Endometrial microvascular endothelial cells (primary cell): ENCODE results near the gene MAP3K12. TPM values are rescaled to one million over a fixed set of nuclear protein-coding genes. Genes with fewer than 3 reads are reported as not detected.

Experiments used
- in situ Hi-C: cut with HindIII; loops from 2 replicates; pipeline ENCODE4 v1.10.0; 2017; ENCODE audit warnings: low sequenced_read_pairs, low pct_unique_long_range_greater_than_20kb; ENCODE audit errors: inconsistent ontology term
- total RNA-seq: library from RNA; depleted of rRNA; stranded (reverse); fragments of >200 nt; gene quantifications from one replicate; pipeline ENCODE4 v1.2.3, GENCODE V29; 2015; ENCODE audit errors: inconsistent ontology term

The MAP3K12 gene
- total RNA-seq, 1 donor from 2014 or later: 11.8 TPM

DNA sequence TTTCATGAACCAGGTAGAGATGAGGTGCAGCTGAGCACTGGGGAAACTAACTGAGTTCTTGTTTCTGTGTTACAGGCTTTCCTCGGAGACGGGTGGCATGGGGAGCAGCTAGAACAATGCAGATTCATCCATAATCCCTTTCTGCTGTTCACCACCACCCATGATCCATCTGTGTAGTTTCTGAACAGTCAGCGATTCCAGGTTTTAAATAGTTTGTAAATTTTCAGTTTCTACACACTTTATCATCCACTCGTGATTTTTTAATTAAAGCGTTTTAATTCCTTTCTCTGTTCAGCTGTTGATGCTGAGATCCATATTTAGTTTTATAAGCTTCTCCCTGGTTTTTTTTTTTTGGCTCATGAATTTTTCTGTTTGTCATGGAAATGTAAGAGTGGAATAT is 19.9 kb downstream of the MAP3K12 start:
- in situ Hi-C loops: no loop called here

DNA sequence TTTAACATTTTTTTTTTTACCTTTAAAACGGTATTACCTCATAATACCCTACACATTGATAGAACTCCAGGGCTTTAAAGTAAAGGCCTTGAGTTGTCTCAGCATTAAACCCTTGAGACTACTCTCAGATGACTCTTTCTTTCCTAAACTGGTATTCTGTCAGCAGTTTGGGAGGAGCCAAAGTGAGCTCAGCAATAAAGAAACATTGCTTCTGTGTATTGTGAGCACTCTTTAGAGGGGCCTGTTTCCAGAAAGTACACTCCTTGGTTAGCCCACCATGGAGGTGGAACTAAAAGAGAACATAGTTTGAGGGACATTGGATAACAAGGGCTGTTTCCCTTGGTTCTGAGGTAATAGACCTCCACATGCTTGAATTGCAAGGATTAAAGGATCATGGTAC is 20.4 kb downstream of the MAP3K12 start:
- in situ Hi-C loops: no loop called here

DNA sequence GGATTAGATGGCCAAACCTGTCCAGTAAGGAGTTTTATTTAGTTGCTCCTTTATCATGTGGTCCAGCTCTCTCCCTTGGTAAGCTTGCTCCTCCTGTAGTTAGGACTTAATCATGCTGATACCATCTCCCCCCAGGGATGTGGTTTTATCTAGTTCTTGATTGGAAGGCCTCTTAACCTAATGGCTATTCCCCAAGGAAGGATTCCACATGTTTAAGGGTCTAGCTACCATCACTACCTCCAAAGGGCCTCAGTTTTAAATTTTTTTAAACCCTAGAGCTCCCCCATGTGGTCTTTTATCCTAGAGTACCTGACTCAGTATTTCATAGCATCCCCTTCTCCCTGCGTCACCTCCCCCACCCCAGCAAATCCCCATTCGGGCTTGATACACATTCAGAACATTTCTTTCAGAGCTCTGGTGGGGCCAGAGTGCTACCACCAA is 22.5 kb downstream of the MAP3K12 start:
- in situ Hi-C loops: no loop called here

DNA sequence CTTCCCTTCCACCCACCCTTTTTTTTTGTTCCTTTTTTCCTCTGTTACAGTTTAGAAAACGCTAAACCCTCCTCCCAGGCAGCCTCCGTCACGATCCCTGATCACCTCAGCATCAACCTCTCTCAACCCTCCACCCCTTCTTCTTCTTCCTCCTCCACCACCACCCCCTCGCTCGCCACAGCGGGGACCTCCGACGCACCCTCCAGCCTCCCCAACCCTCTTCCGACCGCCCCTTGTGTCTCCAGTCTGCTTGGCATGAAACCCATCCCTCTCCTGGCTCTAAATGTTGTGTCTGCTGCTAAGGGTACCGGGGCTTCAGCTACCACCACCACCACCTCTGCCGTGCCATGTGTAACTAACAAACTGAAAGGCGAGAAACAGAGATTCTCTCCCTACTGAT is 24.4 kb downstream of the MAP3K12 start:
- in situ Hi-C loops: no loop called here

DNA sequence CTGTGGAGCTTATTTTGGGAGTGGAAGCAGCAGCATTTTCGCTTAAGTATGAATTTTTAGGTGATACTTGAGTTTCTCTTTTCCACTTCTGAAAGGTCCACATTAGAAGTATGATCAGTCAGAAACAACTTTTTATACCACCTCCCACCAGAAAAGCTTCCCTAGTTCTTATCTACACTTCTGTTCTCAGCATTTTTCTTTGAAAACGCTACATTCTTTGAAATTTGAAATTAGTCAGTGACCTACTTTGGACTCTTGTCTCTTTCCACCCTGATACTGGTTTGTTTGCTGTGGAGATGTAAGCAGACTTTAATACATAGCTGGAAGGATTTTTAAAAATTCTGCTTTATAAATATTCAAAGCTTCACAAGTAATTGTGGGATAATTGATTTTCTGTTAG is 25.2 kb downstream of the MAP3K12 start:
- in situ Hi-C loops: no loop called here

DNA sequence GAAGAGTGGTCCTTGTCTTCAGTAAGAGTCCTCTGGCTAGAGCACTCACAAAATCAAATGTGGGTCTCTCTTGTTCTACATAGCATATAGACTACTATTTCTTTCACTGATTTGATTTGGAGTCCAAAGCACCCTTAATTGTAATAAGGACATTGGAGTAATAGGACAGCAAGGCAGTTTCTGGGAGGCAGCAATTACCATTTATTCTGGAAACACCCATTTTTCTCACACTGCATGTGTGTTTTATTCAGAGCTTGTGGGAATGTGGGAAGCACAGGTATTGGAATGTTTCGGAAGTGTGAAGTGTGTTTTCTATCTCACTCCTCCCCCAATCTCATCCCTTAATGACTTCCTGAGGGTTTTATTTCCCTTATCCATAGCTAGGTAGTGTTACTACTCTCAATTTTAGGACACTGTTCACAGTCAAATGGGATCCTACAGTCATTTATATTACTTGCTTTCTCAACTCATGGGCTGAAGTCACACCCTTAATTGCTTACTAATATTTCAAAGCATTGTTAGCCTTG is 27.1 kb downstream of the MAP3K12 start:
- in situ Hi-C loops: no loop called here

DNA sequence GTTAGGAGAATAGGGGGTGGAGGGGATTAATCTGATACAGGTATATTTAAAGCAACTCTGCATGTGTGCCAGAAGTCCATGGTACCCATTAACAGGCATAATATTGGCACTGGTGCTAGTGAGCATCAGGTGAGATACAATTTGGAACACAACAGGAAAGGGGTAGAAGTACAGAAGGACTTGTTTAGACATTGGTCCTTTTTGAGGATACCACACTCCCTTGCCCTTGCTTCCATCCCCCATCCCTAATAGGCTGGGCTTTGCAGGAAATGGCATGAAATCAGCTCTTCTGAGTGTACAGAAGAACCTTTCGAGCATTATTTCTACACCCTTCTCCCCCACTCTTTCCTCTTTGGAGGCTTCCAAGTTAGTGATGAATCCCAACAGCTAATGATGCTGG is 31.0 kb downstream of the MAP3K12 start:
- in situ Hi-C loops: no loop called here

DNA sequence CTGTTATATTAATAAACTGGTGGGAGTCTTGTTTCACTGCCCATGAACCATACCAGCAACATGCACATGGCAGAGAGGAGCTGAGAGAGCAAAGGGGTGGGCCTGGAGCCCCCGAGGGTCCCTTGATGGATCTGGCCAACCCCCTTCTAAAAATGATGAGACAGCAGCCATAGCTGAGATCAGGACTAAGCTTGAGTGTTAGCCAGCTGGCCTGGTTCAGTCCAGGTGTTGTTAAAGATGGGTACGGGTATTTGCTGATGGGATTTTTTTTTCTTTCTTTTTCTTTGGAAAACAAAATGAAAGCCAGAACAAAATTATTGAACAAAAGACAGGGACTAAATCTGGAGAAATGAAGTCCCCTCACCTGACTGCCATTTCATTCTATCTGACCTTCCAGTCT is 31.4 kb downstream of the MAP3K12 start:
- in situ Hi-C loops: no loop called here

DNA sequence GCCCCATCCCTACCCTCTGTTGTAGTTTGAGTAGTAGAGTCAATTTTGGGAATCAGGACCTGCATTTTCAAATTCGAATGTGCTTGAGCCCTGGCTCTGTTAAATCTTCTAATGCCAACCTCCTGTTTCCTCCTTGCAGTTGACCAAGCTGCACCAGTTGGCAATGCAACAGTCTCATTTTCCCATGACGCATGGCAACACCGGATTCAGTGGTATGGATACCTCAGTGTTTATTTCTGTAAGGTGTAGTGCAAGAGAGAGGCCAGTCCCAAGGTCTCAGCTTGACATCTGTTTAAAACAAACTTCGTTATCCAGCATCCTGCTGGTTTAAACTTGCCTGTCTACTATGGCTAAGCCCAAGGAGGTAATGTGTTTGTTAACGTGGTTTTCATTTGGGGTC is 32.2 kb downstream of the MAP3K12 start:
- in situ Hi-C loops: no loop called here

DNA sequence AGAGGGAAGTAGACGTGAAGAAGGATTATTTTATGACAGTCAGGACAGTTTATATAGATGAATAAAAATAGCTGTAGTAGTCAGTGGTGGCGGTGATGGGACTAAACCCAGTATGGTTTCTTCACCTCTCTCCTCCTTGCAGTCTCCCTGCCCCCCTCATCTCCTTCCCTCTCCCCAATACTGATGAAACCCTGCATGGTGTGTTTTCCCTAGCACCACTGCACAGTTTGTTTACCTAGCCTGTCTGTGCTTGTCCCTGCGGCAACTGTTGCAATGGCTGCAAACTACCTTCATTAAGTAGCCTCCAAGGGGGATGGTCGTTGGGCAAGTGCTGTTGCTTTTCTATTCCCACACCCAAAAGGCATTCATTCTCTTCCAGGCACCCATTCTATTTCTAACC is 32.6 kb downstream of the MAP3K12 start:
- in situ Hi-C loops: no loop called here

DNA sequence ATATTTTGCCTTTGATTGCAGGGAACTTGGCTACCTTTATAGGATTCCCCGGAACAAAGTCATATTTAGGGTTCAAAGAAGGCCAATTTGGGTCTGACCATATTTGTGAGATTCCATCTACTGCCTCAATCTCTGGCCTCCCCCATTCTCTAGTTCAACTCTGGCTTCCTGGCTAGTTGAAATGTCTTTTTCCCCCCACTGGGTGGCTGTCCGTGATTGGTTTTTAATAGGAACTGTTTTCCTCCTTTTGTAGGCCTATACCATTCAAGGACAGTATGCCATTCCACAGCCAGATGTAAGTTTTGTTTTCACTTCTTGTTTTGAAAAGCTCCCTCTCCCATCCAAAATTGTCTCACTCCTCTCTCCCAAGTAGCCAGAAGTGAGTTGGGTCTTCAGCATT is 33.6 kb downstream of the MAP3K12 start:
- in situ Hi-C loops: no loop called here

DNA sequence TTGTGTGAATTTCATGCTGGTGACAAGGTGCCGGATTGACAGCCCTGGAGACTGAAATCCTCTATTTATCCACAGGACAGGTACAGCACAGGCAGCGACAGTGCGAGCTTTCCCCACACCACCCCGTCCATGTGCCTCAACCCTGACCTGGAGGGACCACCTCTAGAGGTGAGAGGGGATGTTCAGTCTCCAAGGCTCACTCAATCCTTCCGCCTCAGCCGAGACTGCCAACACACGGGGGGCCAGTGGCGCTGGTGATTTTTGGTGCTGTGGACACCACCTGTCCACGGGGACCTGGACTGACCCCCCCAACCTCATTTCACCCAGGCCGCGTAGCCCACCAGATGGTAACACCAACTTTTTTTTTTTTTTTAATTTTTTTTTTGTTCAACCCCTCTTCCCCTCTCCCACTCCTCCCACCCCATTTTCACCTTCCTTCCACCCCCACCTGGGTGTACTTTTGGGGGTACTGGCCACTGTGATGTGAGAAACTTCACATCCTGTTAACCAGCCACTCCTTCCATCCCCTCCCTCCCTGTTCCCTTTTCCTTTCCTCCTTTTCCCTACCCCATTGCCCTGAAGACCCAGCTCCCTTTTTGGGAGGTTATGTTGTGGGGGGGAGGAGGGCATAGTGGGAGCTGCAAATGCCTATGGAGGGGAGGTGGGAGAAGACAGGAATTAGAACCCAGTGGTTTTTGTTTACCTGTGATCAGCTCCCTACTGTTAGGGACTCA is 34.4 kb downstream of the MAP3K12 start:
- in situ Hi-C loops: no loop called here

DNA sequence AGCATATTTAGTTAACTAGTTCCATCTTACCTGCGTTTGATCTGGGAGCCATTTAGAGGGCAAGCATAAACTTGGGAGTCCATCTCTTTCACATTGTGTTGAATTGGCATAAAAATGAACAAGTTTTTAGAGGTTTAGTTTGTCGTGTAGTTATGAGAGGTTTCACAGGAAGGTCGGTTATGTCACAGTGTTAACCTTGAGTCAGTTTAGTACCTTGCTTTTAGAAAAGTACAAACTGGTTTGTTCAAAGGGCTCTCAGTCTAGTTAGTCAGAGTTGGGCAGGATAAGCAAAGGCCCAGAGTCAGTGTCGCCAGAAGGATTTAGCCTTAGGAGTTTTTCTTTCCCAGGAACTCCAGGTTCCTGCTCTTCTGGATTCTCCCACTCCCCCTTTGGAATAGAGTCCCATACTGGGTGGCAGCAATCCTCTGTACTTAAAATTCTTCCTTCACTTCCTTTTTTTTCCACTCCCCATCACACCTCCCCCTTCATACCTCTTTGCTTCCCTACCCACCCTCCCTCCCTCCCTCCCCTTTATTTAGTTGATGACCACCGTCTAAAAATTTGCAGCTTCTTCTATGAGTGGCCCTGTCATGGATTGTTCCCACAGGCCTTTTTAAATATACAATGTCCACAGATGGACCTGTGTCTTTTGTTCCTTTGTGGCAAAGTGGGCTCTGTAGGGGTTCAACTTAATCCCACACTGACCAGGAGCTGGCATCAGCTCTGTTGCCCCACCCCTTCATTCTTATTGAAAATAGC is 35.3 kb downstream of the MAP3K12 start:
- in situ Hi-C loops: no loop called here

DNA sequence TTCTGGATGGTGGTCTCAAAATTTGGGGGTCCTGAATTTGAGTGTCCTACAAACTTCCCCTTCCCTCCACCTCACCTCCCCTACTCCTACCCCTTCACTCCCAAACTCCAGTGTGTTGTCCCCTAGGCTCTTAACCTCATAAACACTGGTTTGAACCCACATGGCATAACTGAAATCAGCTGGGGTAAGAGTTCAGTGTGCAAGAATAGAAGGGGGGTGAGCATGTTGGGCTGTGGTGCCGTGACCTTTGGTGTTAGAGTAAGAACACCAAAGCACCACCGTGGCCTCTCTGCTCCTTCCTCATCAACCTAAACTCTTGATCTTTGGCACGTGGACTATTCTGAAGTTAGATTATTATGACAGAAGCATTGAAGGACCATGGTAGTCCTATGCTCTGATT is 36.3 kb downstream of the MAP3K12 start:
- in situ Hi-C loops: no loop called here

DNA sequence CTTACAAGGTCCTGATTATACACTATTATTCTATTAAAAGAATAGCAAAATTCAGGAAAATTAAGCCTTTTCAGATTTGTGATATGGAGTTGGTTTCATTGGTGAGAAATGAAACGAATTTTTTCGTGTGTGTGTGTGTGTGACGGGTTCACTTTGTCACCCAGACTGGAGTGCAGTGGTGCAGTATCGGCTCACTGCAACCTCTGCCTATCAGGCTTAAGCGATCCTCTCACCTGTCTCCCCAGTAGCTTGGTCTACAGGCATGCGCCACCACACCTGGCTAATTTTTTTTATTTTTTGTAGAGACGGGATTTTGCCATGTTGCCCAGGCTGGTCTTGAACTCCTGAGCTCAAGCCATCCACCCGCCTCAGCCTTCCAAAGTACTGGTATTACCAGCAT is 37.7 kb downstream of the MAP3K12 start:
- in situ Hi-C loops: no loop called here

DNA sequence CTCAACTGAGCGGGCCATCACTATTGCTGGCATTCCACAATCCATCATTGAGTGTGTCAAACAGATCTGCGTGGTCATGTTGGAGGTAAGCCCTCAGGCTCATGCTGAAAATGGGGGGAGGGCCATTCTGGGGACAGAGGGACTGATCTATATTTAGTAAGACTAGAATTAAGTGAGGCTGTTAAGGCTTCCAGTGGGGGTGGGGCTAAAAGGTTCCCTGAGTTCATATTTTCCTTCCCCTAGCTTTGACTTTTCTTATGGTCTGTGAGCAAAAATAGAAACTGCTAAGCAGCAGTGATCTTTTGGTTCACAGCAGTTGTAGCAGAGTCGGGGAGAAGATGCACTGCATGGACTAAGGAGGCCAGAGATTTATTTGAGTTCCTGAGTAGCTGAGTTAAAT is 38.2 kb downstream of the MAP3K12 start:
- in situ Hi-C loops: no loop called here

DNA sequence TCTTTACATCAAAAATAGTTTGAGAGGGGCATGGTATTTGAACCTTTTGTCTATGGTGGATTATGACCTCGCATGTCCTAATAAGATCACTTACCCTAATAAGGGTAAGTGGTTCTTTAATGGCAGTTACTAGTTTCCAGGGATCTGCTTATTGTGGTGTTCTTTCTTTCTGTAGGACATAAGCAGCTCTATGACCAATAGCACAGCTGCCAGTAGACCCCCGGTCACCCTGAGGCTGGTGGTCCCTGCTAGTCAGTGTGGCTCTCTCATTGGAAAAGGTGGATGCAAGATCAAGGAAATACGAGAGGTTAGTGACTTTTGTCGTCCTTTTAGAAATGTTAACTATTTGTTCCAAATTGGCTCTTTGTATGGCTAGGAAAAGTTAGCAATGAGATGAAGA is 40.2 kb downstream of the MAP3K12 start:
- in situ Hi-C loops: no loop called here

DNA sequence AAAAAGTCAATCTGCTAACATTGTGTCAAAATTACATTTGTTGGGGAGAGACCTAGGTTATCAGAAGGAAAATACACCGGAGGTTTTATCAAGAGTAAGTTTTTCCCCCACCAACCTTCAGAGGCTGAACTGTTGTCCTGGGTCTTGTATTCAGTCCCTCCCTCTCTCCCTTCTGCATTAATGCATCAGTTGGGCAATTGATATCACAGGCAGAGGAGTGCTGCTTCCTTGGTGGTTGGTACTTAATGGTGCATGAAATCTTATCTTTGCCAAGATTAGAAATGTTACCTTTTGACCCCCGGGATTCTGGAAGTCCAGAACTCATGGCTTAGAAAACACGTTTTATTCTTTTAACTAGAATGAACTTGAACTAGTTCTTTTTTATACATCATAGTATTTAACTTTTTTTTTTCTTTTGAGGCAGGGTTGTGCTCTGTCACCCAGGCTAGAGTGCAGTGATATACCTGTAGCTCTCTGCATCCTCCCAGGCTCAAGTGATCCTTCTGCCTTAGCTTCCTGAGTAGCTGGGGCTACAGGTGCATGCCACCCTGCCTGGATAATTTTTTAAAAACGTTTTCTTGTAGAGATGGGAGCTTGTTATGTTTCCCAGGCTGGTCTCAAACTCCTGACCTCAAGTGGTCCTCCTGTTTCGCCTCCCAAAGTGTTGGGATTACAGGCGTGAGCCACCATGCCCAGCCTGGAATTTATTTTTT is 42.4 kb downstream of the MAP3K12 start:
- in situ Hi-C loops: no loop called here

DNA sequence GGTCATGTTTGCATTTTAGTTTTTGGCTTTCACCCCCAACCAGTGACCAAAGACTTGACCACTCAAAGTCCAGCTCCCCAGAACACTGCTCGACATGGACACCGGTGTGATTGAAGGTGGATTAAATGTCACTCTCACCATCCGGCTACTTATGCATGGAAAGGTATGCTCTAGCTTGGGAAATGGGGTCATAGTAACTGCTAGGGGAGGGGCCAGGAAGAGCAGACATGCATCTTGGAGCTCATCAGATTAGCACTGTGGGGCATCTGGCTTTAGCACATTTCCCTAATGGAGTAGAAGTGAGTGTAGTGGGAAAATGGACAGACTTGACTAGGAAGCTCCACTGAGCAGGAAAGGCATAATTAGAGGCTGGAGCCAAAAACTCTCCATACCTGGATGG is 44.6 kb downstream of the MAP3K12 start:
- in situ Hi-C loops: no loop called here
